Activated CD4-positive, CD25-positive, alpha-beta regulatory T cell (primary cell): ENCODE data around the gene STK32B.
"Not testable (repeated sequence)": the region's sequence is repeated elsewhere in the genome, so short reads cannot be mapped to it uniquely, and the experiment has no call there.

Experiments
- DNase-seq, 4 experiments: peaks; one replicate each; lab custom pipeline; 2025; lab: John Stamatoyannopoulos, UW

STK32B gene

DNA sequence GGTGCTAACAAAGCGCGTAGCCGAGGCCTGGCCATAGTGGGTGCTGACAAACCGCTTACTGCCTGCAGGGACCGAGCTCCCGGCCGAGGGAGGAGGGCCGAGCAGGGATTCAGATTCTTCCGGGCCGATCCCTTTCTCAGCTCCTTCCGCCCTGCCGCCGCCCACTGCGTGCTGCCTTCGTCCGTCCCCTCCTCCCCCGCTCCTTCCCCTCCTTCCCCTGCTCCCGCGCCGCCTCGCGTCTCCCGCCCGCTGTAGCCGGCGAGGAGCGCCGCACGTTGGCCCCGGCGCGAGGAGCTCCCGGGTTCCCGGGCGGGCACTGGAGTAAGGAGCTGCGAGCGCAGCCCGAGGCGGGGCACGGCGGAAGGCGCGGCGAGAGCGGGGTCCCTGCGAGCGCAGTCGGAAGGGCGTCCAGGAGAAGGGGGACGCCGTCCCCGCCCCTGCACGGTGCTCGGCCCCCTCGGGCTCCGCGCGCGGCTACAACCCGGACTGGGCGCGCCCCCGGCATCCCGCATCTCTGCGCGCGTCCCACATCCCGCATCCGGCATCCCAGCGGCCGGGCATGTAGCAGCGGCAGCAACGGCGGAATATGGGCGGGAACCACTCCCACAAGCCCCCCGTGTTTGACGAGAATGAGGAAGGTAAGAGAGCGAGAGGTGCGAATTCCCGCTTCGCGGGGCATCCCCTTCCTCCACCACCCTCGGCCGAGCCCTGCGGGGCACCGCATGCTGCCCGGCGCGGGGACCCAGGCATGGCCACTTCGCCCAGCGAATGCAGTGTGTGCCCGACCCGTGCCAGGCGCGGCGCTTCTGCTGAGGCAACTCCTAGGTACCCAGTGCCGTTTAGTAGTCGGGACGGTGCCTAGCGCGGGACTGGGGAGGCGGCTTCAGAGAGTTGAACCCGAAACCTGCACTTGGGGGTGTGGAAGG lies at the start of gene STK32B:
TSS of gene STK32B (plus strand) at position 203 of the 926 bp plus-strand sequence.
- DNase-seq: no peak

DNA sequence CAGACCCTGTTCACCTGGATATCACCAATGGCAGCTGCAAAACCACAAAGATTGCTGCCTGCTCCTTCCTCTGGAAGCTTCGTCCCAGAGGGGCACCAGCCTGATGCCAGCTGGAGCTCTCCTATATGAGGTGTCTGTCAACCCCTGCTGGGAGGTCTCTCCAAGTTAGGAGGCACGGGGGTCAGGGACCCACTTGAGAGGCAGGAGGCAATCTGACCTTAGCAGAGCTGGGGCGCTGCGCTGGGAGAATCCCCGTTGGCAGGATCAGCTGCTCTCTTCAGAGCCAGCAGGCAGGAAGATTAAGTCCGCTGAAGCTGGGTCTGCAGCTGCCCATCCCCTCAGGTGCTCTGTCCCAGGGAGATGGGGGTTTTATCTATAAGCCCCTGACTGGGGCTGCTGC lies 49.6 kb upstream of the STK32B start:
- not testable (repeated sequence) for DNase-seq

DNA sequence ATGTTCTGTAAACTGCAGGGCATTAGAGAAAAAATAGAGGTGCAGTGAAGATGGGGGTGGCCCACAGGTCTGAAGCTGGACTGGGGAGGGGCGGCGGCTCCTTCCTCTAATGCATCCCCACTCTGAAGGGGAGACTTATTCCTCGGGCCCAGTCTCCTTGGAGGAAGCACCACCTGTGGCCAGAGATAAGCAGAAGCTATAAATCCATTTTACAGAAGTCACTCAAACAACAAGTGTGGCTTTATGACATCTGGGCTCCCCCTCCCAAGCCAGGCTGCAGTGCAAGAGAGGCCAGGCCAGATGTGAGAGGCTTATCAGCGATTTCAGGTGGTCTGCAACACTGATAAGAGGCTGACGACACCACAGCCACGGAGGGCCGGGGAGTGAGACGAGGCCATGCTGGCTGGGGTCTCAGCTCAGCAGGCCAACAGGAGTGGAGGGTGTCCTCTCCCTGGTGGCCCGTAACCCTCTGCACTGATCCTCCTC lies 47.9 kb upstream of the STK32B start:
- no peak for DNase-seq

DNA sequence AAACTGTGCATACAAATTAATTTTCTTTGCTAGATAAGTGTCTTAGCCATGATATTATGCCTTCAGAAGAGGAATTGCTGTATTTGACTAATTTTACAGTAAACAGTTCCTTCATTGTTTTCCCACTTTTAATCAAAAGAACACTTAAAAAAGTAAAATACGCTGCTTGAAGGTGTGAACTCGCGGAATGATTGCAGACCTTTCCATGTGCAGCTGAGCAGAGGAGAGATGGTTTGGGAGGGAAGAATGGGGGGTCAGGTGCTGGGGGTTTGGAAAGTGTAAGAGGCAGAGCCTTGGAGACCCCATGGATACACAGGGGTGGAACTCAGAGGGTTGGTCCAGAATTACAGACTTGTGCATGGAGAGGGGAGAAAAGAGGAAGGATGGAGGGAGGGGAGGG lies 47.4 kb upstream of the STK32B start:
- no peak for DNase-seq

DNA sequence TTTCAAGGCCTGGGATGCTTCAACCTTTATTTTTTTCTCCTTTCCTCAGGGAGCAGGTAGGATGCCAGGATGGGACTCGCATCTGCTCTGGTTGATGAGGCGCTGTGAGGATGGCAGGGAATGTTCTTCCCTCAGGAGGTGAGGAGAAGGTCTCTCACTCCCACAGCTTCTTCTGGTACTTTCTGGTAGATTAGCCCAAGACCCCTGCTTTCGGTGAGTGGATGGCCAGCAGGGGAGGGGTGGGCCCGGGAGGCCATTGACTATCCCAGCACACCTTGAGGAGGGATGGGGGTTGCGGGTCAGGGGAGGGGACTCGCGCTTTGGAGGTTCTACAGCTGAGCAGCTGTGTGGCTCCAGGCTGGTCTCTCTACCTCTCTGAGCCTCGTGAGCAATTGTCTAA lies 46.8 kb upstream of the STK32B start:
- DNase-seq: no peak

DNA sequence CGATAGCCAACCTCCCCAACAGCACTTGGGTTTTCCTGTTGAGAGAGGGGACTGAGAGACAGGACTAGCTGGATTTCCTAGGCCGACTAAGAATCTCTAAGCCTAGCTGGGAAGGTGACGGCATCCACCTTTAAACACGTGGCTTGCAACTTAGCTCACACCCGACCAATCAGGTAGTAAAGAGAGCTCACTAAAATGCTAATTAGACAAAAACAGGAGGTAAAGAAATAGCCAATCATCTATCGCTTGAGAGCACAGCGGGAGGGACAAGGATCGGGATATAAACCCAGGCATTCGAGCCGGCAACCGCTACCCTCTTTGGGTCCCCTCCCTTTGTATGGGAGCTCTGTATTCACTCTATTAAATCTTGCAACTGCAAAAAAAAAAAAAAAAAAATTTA lies 44.3 kb upstream of the STK32B start:
- DNase-seq: not testable (repeated sequence)

DNA sequence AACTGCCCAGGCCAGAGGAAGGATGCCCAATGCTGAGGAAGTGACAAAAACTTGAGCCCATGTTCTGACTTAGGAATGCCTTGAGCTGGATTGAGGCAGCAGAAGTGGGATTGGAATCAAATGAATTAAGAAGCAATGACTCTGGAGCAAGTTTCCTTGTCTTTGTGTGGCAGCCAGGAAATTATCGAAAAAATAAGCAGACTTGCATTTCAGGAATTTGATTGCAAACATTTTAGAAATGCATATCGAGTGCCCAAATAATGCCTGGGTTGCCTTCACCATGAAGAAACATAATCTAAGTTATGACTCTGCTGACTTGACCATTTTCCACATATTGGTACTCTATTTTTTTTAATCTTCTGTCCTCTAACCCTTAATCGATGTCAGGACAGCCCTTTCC lies 41.5 kb upstream of the STK32B start:
- DNase-seq: no peak

DNA sequence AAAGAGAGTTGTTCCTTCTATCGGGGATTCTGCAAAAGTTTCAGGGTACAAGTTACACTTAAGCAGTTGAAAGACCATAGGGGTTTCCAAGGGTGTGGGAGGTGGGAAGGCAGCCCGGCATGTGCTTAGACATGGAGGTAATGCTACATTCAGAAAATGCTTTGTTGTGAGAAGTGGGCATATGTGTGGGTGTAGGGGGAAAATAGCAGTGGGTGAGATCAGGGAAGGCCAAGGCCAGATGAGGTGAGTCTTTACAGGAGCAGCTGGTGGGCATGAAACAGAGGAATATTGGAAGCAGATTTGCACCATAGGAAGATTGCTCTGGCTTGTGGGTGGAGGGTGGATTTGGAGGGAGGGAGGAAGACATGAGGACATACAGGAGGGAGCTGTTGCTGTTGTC lies 40.3 kb upstream of the STK32B start:
- DNase-seq: no peak

DNA sequence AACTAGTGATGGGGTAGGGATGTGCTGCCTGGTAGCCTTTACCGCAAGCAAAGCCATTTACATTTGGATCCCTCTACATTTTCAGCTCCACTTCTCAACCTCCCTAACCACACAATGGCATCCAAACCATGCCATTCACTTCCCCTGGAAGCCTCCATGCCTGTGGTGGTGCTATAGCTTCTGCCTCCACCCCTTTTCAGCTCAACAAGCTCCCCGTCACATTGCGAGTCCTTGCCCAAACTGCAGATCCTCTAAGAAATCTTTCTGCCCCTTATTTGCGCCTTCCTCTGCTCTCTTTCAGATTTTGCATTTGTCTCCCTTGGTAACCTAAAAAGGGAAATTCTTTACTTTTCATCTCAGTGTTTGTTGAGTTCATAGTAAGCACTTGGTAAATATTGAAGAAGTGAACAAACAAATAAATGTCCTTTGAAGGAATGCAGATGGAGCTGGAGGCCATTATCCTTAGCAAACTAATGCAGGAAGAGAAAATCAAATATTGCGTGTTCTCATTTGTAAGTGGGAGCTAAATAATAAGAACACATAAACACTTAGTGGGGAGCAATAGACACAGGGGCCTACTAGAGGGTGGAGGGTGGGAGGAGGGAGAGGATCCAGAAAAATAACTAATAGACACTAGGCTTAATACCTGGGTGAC lies 38.9 kb upstream of the STK32B start:
- DNase-seq: no peak

DNA sequence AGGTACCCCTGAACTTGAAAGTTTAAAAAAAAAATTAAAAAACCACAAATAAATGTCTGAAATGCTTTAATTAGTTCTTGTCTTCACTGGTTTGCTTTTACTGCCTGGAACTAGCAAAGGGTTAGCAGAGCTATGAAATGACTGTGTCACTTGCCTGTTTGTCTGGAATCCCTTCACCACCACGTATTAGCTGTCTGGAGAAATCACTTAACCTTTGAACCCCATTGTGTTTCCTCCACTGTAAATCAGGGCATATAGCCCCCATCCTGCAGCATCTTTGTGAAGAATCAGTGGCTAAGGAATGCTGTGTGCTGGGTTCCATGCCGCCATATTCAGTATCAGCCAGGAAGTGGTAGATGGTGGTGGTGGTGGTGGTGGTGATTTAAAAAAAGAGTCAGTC lies 38.3 kb upstream of the STK32B start:
- no peak for DNase-seq

DNA sequence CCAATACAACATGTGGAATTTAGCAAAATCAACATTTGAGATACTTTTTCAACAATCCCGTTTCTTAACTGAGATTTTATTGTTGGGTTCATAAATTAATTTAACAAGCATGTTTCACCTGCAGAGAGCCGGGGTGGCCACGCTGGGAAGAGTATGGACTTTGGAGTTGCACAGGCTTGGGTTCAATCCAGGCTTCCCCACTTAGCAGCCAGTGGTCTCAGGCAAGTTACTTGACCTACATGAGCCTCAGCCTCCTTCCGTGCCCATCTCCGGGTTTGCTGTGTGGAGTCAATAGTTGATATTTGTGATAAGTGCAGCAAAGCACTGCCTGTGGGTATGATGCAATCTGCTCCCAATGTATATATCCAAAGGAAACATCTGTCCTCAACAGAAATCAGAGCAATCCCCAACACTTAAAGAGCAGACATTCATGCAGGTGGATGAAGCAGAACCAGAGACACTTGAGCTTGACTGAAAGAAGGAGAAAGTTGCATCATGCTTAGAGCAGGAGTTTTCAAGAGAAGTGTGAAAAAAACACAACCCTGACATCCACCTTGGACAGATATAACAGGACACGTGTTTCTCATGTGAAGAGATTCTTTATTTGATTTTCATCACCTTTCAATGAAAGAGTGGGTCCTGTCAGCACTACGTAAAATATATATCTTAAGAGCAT lies 37.1 kb upstream of the STK32B start:
- DNase-seq: no peak

DNA sequence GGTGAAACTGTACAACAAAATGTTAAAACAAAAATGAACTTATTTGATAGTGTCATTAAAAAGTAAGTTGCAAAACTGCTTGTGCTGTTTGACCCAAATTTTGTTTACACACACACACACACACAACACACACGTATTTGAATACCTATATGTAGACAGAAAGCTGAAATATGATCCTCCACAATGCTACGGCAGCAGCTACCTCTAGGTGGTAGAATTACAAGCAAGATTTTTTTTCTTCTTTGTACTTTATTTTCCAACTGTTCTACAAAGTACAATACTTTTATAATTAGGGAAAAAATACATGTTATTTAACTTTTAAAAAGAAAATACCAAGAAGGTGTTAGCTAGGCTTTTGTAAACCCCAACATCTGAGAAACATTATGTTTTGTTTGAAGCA lies 33.2 kb upstream of the STK32B start:
- no peak for DNase-seq

DNA sequence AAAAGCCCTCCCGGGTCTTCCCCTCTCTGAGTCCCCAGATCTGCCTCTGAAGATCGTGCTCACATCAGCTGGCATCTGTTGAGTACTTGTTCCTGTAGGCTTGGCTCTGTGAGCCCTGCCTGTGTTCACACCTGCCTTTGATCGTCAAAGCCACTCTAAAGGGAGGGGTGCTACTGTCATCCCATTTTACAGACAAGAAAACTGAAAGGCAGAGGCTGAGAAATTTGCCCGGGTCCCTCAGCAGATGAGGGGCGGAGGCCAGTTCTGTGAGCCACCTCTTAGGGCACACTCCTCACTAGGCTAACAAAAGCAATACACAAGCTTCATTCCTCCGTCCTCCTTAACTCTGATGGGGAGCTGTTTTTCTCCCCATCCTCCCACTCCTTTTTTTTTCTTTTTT lies 32.7 kb upstream of the STK32B start:
- DNase-seq: no peak

DNA sequence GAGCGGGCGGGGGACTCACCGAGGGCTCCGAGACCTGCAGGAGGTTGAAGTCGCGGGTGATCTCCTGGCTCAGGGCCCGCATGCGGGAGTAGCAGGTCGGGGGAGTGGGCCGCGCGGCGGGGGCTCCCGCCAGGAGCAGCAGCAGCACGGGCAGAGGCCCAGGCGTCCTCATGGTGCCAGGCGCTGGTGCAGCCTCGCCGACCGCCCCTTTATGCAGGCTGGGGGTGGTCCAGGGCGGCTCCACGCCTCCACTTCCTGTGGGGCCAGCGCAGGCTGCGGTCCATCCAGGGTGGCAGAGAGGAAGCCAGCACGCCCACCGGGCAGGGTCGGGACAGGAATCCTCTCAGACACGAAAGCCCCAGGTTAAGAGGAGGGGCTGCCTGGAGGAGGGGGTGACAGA lies 32.0 kb upstream of the STK32B start, which contains the start of gene CYTL1:
TSS of gene CYTL1 (minus strand) at position 185 of the 400 bp plus-strand sequence. CDS start at position 172, 13 bp downstream.
- no peak for DNase-seq

DNA sequence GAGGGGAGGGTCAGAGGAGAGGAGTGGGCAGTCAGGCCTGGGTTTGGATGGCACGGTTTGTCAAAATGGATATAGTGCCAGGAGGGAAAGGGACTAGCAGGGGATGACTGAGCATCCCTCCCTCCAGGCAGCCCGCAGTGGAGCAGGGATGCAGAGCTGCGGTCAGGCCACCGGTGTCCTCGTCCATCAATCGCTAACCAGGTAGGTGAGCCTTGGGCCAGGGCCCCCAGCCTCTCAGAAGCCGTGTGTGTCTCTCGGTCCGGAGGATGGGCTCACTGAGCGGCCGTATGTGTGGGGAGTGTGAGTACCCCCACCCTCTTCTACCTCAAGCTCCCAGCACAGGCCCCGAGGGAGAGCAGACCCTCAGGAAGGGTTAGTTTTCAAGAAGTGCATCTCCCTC lies 31.5 kb upstream of the STK32B start:
- no peak for DNase-seq

DNA sequence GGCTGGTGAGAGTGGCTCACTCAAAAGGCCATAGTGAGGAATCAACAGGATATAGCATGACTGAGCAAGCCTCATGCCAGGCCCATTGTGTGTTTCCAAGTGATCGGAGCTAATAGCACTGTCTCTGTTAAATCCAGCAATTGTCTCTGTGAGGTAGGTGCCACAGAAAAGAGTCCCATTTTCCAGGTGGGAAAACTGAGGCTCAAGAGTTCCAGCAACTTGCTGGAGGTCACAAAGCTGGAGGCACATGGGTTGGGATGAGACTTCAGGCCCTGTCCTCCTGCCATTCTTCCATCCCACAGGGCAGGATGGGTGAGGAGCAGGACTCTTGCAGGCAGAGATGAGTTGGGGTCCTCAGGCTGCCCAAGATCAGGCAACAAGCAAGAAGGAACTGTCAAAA lies 30.9 kb upstream of the STK32B start:
- DNase-seq: no peak

DNA sequence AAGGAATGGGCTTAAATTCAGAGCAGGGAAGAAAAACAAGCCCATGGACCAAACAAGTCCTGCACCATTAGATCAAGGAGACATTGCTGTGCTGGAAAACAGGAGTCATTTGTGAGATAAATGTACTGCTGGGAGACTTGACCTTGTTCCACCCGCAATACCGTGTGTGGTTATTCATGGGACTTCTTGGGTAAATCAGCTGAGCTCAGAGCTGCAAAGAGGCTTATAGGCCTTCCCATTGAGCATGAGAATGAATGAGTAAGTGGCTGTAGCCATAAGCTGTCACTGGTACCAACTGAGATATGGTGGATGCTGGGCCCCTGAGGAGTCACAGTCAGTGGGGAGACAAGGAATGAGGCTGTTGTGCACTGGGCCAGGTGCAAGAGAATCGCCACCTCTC lies 29.7 kb upstream of the STK32B start:
- DNase-seq: no peak

DNA sequence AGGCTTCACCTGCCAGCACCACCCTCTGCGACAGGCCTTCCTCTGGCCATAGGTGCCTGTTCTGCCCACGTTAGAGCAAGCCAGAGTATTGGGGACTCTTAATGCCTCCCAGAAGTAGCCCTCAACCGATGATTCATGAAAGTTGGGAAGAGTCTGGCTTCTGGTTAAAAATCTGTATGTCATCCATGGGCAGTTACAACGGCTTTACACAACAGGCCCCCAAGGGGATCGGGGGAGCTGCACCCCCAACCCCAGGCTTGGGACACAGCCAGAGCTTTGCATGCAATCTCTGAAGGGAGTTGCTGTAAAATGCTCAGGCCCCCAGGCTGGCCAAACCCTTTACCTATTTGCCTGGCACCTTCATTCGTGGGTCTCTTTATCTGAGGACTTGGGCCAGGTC lies 26.6 kb upstream of the STK32B start:
- no peak for DNase-seq

DNA sequence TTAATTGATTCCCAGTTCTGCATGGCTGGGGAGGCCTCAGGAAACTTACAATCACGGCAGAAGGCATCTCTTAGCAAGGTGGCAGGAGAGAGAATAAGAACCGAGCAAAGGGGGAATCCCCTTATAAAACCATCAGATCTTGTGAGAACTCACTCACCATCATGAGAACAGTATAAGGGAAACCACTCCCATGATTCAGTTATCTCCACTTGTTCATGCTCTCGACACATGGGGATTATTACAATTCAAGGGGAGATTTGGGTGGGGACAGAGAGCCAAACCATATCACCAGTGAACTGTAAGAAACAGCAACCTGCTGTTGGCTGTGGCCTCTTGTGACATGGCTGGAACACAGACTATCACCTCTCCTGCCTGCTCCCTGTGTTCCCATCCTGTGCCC lies 24.9 kb upstream of the STK32B start:
- no peak for DNase-seq

DNA sequence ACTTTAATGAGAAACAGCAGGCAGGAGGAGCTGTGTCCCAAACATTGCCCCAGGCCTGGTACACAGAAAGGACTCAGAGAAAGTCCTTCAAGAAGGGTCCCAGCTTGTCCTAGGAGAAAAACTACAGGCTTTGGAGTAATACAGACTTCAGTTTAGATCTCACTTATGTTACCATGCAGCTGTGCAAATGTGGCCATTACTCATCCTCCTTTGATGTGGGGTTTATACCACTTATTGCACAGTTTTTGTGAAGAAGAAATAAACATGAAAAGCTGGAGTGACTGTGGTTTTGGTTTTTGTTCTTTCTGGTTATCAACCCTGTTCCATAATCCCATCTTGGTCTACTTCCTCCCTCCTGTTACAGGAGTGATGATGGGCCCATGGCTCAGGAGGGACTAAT lies 23.9 kb upstream of the STK32B start:
- DNase-seq: no peak

DNA sequence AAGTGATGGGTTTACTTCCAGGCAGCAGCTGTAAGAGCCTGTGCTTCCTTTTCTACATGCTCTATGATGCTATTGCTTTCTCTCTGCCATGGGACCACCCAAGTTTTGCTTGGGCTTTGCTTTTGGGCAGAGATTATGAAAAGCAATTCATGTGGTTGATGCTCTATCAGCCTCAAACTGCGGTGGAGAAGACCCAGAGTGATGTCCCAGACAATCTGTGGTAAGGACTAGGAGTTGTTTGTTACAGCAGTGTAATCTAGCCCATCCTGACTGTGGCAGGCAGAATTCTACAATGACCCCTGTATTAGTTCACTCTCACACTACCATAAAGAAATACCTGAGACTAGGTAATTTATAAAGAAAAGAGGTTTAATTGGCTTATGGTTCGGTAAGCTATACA lies 22.8 kb upstream of the STK32B start:
- DNase-seq: no peak

DNA sequence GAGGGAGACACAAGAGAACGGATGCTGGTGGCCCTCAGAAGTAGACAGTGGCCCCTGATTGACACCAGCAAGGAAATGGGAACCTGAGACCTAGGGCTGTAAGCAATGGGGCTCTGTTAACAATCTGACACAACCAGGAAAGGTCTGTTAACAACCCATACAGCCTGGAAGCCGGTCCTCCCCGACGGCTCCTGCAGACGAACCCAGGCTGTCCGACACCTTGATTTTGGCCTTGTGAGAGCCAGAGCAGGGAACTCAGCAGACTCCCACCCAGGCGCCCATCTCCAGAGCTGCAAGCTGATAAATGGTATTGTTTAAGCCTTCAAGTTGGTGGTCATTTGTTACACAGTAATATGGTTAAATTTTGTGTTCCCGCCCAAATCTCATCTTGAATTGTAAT lies 21.8 kb upstream of the STK32B start:
- no peak for DNase-seq

DNA sequence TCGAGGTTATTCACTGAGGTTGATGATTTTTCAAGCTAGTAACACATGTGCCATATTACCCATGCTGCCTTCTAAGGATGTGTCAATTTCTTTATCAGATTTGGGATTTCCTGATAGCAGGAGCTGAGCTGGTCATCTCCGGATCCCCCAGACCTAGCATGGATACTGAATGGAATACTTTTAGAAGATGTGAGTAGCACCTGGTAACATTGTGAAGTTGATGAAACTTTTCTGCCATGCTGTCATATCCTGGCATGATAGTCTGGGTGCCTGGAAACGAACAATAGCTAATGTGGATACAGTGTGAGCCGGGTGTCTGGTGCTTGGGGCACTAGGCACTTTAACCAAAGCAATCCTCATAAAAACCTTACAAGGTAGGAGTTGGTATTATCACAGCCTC lies 21.1 kb upstream of the STK32B start:
- no peak for DNase-seq
